RCC 7860 (cell line): ENCODE measurements around the gene HLA-DPB1.

ENCODE experiments used
- DNase-seq: peaks from one replicate; pipeline ENCODE4 v3.0.0-alpha.2; 2015; ENCODE audit warnings: low spot score
- FAIRE-seq: peaks from 2 replicates; lab custom pipeline; 2012; peaks lifted over from hg19 to GRCh38; lab: Jason Lieb, UNC

HLA-DPB1 gene

GRCh38 chr6:33128318-33128717 is 52.5 kb downstream of the HLA-DPB1 start:
- DNase-seq (no peak), FAIRE-seq (no peak)

- no peak for DNase-seq
- FAIRE-seq = no peak
Observed at GRCh38 chr6:33132081-33132524, 56.3 kb downstream of the HLA-DPB1 start.

GRCh38 chr6:33136310-33136900 is 60.6 kb downstream of the HLA-DPB1 start:
- DNase-seq (no peak), FAIRE-seq (no peak)
